GM19397 (cell line): ENCODE measurements around the gene GRIP2.

ENCODE experiments used
- ATAC-seq: cut with Tn5 transposase; IDR thresholded peaks from one replicate; pipeline ENCODE4 v1.9.1; 2021; ENCODE audit warnings: mild to moderate bottlenecking, moderate library complexity; ENCODE audit not compliant: unreplicated experiment

Gene GRIP2

DNA sequence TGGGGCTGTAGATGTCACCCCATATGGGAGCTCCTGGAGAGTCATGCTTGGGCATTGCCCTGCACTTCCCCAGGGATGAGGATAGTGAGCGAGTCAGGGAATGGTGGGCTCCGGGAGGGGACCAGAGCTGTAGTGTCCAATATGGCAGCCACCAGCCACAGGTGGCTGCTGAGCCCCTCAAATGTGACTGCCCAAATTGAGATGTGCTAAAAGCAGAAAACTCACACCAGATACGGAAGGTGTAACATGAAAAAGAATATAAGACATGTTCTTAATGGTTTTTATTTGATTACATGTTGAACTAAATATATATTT, 31.7 kb downstream of the GRIP2 start:
- no peak for ATAC-seq

DNA sequence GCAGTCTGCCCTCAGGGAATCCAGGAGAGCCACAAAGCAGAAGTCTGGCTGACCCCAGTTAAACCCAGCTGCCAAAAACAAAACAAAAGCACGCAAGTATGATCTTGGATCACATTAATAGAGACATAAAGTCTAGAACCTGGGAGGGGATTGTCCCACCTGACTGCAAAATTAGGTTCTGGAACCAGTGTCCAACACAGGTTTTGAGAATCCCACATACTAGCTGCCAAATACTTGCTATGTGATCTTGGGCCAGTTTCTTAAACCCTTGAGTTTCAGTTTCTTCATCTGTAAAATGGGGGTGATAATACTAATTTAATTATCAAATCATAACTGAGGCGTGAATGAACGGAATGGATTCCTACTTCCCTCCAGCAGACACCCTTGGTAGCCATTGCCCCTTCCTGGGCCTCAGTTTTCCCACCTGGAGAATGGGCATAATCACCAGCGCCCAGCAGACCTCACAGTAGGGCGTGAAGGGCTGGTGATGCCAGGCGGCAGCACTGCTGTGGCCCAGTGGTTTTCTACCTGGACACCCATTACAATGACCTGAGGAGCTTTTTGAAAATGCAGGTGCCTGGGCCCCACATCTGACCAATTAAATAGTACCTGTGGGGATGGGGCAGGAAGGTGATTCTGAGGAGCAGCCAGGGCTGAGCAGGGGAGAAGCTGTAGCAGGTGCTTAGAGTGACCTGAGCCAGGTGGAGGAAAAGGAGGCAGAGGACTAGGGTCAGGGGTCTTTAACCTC, 32.2 kb downstream of the GRIP2 start:
- ATAC-seq: no peak

DNA sequence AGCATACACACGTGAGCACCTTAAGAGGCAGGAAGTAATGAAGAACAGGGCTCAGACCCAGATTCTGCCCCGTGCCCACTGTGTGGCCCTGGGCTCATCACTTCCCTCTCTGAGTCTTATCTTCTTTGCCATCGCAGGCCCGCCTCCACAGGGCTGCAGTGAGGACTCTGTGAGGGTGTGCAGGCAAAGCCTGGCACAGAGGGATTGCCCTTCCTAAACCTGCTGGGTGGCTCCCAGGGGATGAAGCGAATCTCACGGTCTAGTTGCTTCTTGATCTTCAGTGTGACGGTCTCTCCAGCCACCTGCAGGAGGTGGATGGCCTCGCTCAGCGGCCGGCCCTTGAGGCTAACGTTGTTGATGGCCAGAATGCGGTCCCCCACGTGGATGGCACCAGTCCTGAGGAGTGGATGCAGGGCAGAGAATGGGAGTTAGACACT, 32.8 kb downstream of the GRIP2 start:
- ATAC-seq: no peak

DNA sequence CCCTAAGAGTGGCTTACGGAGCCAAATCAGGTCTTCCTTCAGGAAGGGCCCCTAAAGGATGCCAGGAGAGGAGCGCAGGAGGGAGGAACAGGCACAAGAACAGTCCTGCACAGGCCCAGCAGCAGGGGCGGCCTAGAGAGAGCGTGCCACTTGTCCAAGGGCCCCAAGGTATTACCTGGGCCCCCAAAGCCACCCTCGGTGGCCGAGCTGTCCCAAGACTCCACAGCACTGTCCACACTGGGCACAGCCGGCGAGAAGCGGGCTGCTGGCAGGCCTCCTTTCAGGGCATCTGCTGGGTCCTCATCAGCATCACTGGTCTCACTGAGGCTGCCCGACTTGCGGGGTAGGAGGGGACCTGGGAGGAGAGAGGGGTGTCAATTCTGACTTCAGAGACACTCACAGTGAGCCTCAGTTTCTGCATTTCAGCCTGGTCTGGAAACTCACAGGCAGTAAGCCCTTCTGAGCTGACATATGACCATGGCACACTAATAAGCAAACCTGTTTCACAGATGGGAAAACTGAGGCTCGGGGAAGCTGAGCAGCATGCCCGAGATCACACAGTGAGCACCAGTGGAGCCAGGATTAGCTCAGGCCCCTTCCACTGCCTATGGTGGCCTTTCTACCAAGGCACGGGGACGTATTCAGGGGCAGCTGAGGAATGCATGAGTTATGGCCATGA, 33.4 kb downstream of the GRIP2 start:
- ATAC-seq: no peak

DNA sequence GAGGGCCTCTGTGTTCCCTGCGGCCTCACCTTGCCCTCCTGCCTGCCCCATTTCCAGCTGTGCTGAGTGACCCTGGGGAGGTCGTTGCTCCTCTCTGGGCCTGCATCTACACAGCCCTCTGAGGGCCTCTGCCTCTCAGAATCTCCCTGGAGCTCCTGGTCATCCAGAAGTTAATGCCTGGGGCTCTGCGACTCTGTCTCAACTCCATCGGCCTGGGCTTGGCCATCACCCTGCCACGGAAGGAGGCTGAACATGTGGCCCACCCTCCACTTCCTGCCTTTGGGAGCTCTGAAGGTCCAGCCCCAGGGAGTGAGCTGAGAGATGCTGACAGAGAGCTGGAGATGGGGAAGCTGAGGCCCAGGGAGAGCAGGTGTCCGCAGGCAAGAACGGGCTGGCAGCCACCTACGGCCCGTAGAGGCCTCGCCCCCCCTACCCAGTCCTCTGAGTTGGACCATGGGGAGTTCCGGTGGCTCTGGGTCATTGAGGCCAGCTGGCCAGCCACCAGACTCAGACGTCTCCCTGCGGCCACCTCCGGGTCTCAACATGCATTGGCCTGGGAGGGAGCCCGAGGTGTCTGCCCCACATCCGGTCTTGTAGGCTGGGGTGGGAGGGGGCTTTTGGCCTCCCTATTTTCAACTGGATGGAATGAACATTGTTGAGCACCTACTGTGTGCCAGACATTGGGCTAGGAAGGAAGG, 34.2 kb downstream of the GRIP2 start:
- no peak for ATAC-seq

DNA sequence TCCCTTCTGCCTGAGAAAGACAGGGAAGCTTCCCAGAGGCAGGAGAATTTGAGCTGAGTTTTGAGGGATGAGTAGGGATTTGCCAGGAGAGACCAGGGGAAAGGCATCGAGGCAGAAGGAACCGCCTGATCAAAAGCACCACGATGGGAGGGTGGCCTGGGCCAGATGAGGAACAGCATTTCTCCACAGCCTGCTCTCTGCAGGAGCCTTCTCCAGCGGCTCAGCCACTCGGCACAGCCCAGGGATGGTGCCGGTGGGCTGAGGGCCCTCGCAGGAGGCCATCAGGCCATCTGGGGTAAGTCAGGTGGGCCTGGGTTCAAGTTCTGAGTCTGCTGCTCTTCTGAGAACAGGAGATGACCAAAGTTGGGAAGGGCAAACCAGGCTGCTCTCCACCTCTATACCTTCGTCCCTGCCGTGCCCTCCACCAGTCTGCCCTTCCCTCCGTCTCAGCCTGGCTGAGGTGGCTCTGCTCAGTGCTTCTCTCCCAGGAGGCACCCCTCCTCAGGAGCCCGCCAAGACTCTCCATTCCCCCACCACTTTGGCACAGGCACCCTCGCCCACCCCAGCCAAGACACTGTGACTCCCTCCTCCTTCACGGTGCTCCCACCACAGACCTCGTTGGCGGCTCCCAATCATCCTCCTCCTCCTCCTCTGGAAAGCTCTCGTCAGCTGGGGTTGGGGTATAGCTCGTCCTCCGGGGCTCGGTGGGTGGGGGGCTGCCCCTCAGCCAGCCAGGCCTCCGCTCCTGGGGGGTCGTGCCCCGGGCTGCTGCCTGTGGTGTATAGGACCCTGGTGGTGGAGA, 34.9 kb downstream of the GRIP2 start:
- no peak for ATAC-seq

DNA sequence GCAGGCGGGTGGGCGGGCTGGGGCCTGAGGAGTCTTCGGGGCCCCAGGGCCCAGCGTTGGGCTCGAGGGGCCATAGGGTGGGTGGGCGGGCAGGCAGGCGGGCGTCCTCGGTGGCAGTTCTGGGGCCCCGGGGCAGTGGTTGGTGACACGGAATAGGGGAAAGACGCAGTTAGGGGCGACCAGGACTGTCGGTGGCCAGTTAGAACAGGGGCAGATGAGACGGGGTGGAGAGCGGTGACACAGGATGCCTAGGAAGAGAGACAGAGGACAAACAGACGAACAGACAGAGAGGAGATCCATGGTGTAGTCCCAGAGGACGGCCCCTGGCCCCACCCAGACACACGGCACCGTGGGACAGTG, 36.5 kb downstream of the GRIP2 start:
- ATAC-seq: no peak

DNA sequence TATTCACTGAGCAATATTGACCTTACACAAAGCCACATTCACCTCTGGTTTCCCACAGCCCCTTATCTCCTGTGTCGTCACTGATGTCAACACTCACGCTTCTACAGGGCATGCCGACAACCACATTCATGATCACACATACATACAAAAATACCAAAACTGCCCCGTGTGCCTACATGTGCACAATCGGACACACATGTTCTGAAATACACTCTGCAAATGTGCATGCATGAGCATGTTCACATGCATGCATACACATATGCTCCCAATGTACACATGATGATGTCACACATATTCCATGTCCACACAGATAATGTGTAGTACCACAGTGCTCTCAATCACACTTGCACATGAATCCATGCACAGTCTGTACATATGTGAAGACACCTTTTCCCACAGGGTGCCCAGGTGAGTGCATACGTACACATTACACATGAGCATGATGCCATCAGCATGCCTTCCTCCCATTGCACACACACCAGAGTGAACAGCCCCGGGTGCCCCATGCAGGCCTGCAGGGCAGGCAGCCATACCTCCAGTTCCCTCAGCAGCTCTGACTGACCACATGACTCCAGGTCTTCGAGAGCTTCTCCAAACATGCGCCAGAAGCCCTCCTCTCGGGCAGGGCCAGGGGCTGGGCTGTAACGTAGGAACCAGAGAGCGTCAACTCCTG, 37.0 kb downstream of the GRIP2 start:
- ATAC-seq: no peak

DNA sequence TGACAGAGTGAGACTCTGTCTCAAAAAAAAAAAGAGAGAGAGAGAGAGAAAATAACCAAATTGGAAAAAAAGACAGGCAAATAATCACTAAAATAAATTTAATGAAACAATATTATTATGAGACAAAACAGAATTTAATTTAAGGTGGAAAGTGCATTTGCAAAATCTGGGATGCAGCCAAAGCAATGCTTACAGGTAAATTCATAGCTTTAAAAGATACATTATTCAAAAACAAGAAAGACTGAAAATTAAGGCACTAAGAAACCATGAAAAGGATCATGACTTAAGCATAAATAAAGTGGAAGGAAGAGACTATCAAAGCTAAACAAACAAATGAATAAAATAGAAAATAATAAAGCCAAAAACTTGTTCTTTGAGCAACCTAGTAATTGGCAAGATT, 37.7 kb downstream of the GRIP2 start:
- no peak for ATAC-seq

DNA sequence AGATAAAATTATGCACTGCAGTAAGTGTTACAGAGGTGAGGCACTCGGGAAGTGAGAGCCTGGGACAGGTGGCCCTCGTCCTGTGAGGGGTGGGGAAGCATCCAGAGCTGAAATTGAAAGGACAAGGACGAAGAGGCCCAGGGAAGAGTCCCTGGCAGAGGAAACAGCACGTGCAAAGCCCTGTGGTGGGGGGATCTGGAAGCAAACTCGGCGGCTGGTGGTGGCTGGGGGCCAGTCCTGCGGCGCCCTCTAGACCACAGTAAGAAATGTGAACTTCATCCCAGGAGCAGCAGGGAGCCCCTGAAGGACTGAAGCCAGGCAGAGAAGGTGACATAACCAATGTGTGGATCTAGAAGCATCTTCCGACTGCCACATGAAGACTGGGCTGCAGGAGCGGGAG, 42.8 kb downstream of the GRIP2 start:
- no peak for ATAC-seq

DNA sequence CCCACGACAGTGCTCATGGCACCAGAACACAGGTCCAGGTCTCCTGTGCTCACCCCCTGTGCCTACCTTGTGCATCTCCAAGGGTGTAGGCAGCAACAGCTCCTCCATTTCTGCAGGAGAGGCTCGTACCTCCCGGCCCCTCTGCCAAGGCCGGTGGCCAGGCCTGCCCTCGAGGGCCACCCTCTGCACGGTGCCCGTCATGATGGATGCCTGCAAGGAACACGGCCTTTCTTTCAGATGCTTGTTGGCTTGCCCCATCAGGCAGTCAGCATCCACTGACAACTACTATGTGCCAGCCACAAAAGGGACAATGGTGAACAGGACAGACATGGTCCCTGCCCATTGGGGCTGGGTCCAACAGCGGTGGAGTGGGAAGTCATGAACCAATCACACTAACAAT, 43.8 kb downstream of the GRIP2 start:
- no peak for ATAC-seq

DNA sequence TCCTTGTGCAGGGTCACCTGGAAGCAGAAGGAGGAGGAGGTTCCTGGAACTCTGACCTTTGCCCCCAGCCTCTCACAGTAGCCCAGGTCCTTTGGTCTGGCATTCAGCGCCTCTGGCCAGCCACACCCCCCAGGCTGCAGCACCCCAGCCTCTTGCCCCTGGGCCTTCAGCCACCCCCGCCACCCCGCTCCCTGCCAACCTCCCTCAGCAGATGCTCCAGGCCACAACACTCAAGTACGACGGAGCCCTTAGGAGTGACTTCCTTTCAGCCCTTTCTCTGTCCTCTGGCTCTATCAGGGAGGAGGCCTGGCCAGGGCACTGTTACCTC, 45.2 kb downstream of the GRIP2 start:
- ATAC-seq: no peak

DNA sequence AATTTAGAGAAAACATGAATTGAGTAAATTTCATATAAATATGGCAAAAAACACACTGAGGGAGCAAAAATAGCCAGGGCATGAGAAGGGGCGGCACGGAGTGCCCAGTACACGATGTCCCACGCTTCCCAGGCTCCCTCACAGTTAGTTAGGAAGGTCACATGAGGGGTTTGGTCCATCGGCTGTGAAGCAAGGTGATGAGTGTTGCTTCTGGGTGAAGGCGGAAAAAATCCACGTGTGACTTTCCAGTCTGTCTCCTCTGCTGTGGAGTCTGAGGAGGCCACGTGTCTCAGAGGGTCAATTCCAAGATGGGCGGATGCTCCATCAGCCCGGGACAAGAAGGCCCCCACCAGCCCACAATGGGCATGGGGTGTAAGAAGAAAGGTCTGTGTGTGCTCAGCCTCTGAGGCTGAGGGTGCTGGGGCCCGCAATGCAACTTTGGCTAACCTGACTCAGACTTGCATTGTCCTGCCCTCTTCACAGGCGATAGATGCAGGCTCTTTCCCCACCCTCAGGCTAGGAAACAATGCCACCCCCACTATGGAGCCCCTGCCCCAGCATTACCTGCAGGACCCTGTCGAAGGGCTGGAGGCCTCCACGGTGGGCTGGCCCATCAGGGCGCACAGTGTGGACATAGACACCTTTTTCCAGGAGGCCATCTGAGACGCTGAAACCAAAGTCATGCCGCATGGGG, 45.7 kb downstream of the GRIP2 start:
- ATAC-seq: no peak

DNA sequence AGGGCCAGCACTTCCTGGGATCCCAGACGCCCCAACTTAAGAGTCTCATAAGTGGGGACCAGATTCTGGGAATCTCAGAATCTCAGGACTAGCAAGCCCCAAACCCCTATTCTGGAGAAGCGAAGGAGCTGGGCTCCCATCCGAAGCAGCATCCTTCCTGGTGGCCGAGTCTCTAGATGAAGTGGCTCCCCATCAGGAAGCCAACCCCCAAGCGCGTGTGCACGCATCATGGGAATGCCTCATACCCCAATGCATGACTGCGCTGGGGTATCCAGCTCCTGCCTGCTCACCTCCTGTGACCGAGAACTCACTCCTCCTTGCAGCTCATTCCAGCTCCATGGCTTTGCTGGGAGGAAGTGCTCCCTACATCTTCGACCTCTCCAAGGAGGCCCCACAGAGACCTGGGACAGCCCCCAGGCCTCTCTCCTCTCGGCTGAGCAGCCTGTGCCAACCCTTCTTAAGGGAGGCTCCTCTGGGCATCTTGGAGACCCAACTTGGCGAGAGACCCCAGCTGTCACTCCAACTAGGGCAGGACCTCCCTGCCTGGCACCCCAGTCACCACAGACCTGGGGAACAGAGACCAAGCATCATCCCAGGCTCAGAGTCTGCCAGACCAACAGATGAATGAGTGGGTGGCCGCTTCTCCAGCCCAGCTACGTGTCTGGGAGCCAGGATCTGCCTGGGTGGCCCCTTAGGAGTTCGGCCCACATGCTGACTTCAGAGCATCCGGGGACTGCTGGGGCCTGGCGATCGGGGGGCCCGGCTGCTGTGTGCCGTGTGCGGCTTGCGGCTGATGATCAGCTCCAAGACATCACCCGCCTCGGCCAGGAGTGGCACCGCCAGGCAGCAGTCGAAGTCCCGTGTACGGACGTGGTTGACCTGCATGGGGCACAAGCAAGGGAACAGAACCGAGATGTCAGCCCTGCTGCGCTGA, 46.9 kb downstream of the GRIP2 start:
- no peak for ATAC-seq

DNA sequence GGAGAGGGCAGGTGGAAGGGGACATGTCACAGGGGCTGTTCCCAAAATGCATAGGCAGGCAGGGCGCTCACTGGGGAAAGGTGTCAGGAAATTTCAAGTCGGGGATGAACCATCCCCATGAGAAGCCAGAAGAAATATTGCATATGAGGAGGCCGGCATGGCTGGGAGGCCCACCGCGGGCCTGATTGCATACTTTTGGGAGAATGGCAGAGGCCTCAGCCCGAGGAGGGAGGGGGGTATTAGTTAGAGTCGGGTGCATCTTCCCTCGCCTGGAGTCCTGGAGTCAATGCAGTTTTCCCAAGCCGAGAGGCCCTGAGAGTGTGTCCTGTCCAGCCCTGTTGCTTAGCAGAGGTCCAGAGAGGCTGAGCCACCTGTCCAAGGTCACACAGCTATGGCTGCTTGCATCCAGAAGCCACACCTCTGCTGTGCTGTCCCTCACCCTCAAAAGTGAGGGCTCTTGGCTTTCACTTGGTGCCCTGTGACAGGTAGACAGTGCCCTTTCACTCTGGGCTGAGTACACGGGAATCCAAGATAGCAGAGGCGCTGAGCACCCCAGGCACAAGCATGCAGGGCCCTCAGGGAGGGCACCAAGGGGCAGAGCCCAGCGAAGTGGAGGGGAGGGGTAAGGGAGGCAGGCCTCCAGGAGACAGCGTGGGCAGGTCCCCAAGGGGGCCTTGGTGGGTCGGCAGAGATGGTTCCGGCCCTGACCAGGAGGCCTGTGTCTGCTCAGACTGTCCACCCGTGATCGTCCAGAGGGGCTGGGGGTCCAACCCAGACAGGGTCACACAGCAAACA, 48.5 kb downstream of the GRIP2 start:
- ATAC-seq: no peak

DNA sequence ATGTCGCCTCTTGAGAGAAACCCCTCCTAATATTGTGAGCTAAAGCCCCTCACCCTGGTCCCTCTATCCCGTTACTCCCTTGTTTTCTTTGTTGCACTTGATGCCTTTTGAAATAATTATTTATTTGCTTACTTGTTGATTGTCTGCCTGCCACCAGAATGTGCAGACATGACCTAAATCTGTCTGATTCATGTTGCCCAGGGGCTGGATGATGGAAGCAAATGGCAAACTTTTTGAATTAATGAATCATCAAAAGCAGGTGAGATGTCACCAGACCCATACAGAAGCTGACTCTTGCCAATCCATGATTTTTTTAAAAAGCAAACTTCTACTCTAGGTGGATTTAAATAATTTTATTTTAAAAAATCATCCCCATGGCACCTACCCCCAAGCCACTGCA, 49.3 kb downstream of the GRIP2 start:
- ATAC-seq: no peak

DNA sequence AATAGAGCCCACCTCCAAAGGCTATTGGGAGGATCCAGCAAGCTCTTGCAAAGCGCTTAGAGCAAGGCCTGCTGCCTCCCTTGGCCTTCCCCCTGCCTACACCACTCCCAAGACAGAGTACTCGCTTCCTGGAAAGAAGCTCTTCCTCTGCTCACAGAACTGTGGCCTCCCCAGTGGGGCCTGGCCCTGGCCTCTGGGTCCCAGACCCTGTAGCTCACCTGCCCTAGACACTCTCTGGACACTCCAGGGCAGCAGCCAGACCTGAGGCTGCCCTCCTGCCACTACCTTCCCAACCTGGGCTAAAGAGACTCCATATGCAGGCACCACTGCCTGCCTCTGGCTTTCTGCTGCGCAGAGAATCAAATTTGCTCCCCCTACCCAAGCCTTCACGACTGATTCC, 49.9 kb downstream of the GRIP2 start:
- no peak for ATAC-seq

DNA sequence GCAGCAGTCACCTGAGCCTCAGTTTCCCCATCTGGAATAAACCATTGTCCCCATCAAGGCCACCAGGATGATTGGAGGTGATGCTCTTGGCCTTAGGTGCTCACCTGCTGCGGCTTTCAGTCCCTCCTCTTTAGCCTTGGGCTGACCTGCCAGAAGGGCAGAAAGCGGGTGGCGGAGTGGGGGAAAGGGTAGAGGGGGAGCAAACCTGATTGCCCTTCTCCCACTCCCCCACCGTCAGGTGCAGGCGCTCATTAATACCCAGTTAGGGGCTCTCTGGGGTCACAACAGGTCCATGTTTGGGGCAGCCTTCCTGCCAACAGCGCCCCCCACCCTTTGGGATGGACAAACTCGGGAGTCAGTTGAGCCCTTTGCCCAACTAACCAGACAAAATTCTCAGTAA, 50.5 kb downstream of the GRIP2 start:
- no peak for ATAC-seq
